BE2C (cell line): ENCODE data around the gene GPC5. TPM values are rescaled to one million over a fixed set of nuclear protein-coding genes. Genes with fewer than 3 reads are reported as not detected.
"Not testable (repeated sequence)": the region's sequence is repeated elsewhere in the genome, so short reads cannot be mapped to it uniquely, and the experiment has no call there.

Source experiments
- DNase-seq: peaks from one replicate; pipeline ENCODE4 v3.0.0-alpha.2; 2020
- H3K27me3 ChIP-seq: fragments of 250-450 bp; sonication (Bioruptor Pico); 2 replicates; pipeline ENCODE4 v1.5.1; 2020; ENCODE audit warnings: mild to moderate bottlenecking
- H3K36me3 ChIP-seq: fragments of 250-450 bp; sonication (Bioruptor Pico); 2 replicates; pipeline ENCODE4 v1.5.1; 2020; ENCODE audit warnings: mild to moderate bottlenecking
- H3K4me1 ChIP-seq: fragments of 250-450 bp; sonication (Bioruptor Pico); 2 replicates; pipeline ENCODE4 v1.5.1; 2020
- H3K4me3 ChIP-seq: 2 replicates; pipeline ENCODE4 v1.5.1; 2011; ENCODE audit warnings: low read depth, low read length
- H3K9me3 ChIP-seq: fragments of 250-450 bp; sonication (Bioruptor Pico); 2 replicates; pipeline ENCODE4 v1.5.1; 2020
- CTCF ChIP-seq: IDR thresholded peaks from 2 replicates; pipeline ENCODE4 v1.5.1; 2012; ENCODE audit warnings: mild to moderate bottlenecking, low read depth, low read length
- polyA plus RNA-seq: library from polyadenylated mRNA; unstranded; fragments of >200 nt; gene quantifications from one replicate; pipeline ENCODE4 v1.2.1, GENCODE V29; 2012; ENCODE audit warnings: low read depth, missing spikeins; ENCODE audit not compliant: insufficient read length, insufficient read depth

GPC5 gene
- 3.8 TPM for polyA plus RNA-seq

- Histone ChIP-seq H3K9me3 (no peaks in the 10 kb centered on the region), H3K27me3 (no peaks in the 10 kb centered on the region; the same call in 1 of the 2 replicates), H3K4me1 (no peaks in the 10 kb centered on the region), H3K36me3 (no peaks in the 10 kb centered on the region), H3K4me3 (peak within 1 kb of the TSS; percentile 71)
- no peak for TF ChIP-seq CTCF
- peak; percentile 89 for DNase-seq
These were observed at the start of gene GPC5 for GRCh38 chr13:91398413-91399188. Gene GPC5 (plus strand): TSS chr13:91398621.

GRCh38 chr13:91348906-91349435, 49.5 kb upstream of the GPC5 start:
- peak; percentile 94 for DNase-seq
- H3K4me1 ChIP-seq, result peaks cover 6% of the 10 kb centered on the region
- TF ChIP-seq CTCF, result peak; percentile 69

GRCh38 chr13:91349992-91350911, 48.2 kb upstream of the GPC5 start:
- H3K27me3 ChIP-seq, result peaks cover 24% of the 10 kb centered on the region
- H3K9me3 ChIP-seq, result no peaks in the 10 kb centered on the region; the same call in 1 of the 2 replicates
- peak overlapping the region; percentile 85 for H3K4me3 ChIP-seq
- H3K36me3 ChIP-seq, result peaks cover 71% of the 10 kb centered on the region
- DNase-seq, result no peak
- TF ChIP-seq CTCF, result no peak
- peaks cover 6% of the 10 kb centered on the region for H3K4me1 ChIP-seq

More at GRCh38 chr13:91348906-91349435, 49.5 kb upstream of the GPC5 start:
- Histone ChIP-seq H3K27me3 (peaks cover 37% of the 10 kb centered on the region), H3K36me3 (peaks cover 58% of the 10 kb centered on the region), H3K4me3 (peak overlapping the region; percentile 85), H3K9me3 (no peaks in the 10 kb centered on the region; the same call in 1 of the 2 replicates)

GRCh38 chr13:91351123-91351522, 47.3 kb upstream of the GPC5 start:
- DNase-seq, result no peak
- Histone ChIP-seq H3K4me1 (peaks cover 6% of the 10 kb centered on the region), H3K4me3 (peak overlapping the region; percentile 85), H3K27me3 (peaks cover 15% of the 10 kb centered on the region), H3K9me3 (no peaks in the 10 kb centered on the region; the same call in 1 of the 2 replicates), H3K36me3 (peaks cover 80% of the 10 kb centered on the region)
- TF ChIP-seq CTCF, result no peak

GRCh38 chr13:91351980-91352379, 46.4 kb upstream of the GPC5 start:
- Histone ChIP-seq H3K36me3 (peaks cover 86% of the 10 kb centered on the region), H3K4me1 (peaks cover 6% of the 10 kb centered on the region), H3K9me3 (no peaks in the 10 kb centered on the region; the same call in 1 of the 2 replicates), H3K4me3 (peak overlapping the region; percentile 6; the same call in 1 of the 2 replicates), H3K27me3 (peaks cover 7% of the 10 kb centered on the region)
- no peak for TF ChIP-seq CTCF
- DNase-seq, result no peak

GRCh38 chr13:91352891-91353290, 45.5 kb upstream of the GPC5 start:
- H3K4me1 ChIP-seq, H3K4me3 ChIP-seq, H3K9me3 ChIP-seq, DNase-seq, H3K27me3 ChIP-seq: not testable (repeated sequence)
- peaks cover 88% of the 10 kb centered on the region for H3K36me3 ChIP-seq
